ENCODE data around the gene D2HGDH. TPM values are rescaled to one million over a fixed set of nuclear protein-coding genes. Genes with fewer than 3 reads are reported as not detected.

D2HGDH gene
- total and polyA plus RNA-seq, 2 of the 13 experiments (the other 11 are each of a cell fraction or from before 2014, with no cell fraction given), result 19.2 to 20.3 TPM

DNA sequence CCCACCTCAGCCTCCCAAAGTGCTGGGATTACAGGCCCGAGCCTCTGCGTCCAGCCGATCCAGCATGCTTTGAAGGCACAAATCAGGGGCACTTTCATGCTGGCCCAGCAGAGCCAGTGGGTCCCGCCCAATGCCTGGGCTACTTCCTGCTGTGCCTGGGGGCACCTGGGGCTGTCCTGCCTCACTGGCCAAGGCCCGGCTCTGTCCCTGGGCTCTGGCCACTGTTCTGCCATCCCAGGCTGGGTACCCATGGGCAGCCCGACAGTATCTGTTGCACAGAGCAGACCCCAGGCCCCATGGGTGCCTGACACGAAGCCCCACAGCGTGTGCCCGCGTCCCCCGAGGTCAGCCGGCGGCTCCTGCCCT lies 35.4 kb downstream of the D2HGDH start:
- Histone ChIP-seq H3K9ac (ENCODE audit: insufficient read depth, low read depth, low read length) (peak overlapping the region; percentile 92), H3K27ac (ENCODE audit: extremely low read length, insufficient read depth, low read length) (peak overlapping the region; percentile 92), H3K27me3 (ENCODE audit: control insufficient read depth in 1 of 2, insufficient read depth in 2 of 2, low read length in 2 of 2) (no peaks in the 10 kb centered on the region; a peak in 1 of 5 replicates), H3K36me3 (replicated peaks in 1 of 2; ENCODE audit: control insufficient read depth in 1 of 2, insufficient read depth in 2 of 2, low read length in 2 of 2) (no peaks in the 10 kb centered on the region; a peak in 1 of 5 replicates), H3K4me1 (ENCODE audit: insufficient read depth, low read length) (peaks cover 49% of the 10 kb centered on the region), H4K20me1 (ENCODE audit: insufficient read depth, low read length) (no peaks in the 10 kb centered on the region), H3K4me3 (replicated peaks in 1 of 3; ENCODE audit: insufficient read depth in 1 of 3, low read depth in 2 of 3, low read length in 3 of 3) (peak overlapping the region; percentile 67 to 82 (median 76); a peak in 5 of 6 replicates), H3K79me2 (ENCODE audit: insufficient read depth, low read length) (peaks cover 24% of the 10 kb centered on the region), H3K9me3 (ENCODE audit: low read length) (no peaks in the 10 kb centered on the region), H3K4me2 (ENCODE audit: low read depth, low read length) (peak overlapping the region; percentile 85), H2AFZ (ENCODE audit: low read length) (no peak overlapping the region)
- BruUV-seq (replicated peaks), result no TSS peak
- CTCF ChIA-PET (ENCODE audit: low intra/inter-chr PET ratio, low total read pairs), result no interaction called here
- intact Hi-C loops (cut with micrococcal nuclease; ENCODE audit: unreplicated experiment) (loop anchor here (2.0 kb wide), 2 partner anchors 39 to 49 kb away; partner anchors contain the start of gene NEU4), in situ Hi-C loops (cut with HindIII; ENCODE audit: extremely low pct_ligation_motif_present, low pct_unique_long_range_greater_than_20kb) (loop anchor here (5.0 kb wide), 1 partner anchor 37 kb away; the partner anchor contains the start of gene NEU4)
- POLR2A ChIA-PET, result interaction anchor here (0.9 to 8.9 kb wide), 11 partner anchors 7 to 90 kb away, joined by 3 to 218 read pairs (median 12); partner anchors contain the start of genes D2HGDH, DTYMK, ING5 and NEU4
- ATAC-seq (no peak), FAIRE-seq (no peak), DNase-seq (ENCODE audit: low spot score) (no peak)
- 80% methylated on average over 6 of the region's 13 CpGs for WGBS (ENCODE audit: low lambda C conversion rate)
- TF ChIP-seq, protein P1, sequence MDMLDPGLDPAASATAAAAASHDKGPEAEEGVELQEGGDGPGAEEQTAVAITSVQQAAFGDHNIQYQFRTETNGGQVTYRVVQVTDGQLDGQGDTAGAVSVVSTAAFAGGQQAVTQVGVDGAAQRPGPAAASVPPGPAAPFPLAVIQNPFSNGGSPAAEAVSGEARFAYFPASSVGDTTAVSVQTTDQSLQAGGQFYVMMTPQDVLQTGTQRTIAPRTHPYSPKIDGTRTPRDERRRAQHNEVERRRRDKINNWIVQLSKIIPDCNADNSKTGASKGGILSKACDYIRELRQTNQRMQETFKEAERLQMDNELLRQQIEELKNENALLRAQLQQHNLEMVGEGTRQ (IDR thresholded peaks at IDR 0.05; ENCODE audit: low read depth, low read length), result no peak
- TF ChIP-seq, protein P1 (CRISPR knock-in tag; IDR thresholded peaks at IDR 0.05; ENCODE audit: borderline replicate concordance), result no peak
- TF ChIP-seq CREM (IDR thresholded peaks at IDR 0.05) (no peak), CREM (CRISPR knock-in tag; IDR thresholded peaks at IDR 0.05) (no peak), RFX1 (IDR thresholded peaks at IDR 0.05) (no peak), LCORL (IDR thresholded peaks at IDR 0.05) (no peak), LCORL (CRISPR knock-in tag; IDR thresholded peaks at IDR 0.05) (no peak), IKZF1 (IDR thresholded peaks at IDR 0.05) (no peak), NFE2 (CRISPR knock-in tag; IDR thresholded peaks at IDR 0.05) (no peak), EEA1 (CRISPR knock-in tag; IDR thresholded peaks at IDR 0.05; ENCODE audit: borderline replicate concordance) (0 out of 2 replicates have a peak, but pooled peaks have one; percentile 19), ATF7-NPFF (CRISPR knock-in tag; IDR thresholded peaks at IDR 0.05; ENCODE audit: low read depth) (no peak; the same call in 1 of the 2 replicates), HNF4A (CRISPR knock-in tag; IDR thresholded peaks at IDR 0.05) (0 out of 2 replicates have a peak, but pooled peaks have one; percentile 14), PTBP1 (IDR thresholded peaks at IDR 0.05; ENCODE audit: low read depth, low read length, poor library complexity, severe bottlenecking) (no peak), FOSL2 (CRISPR knock-in tag; IDR thresholded peaks at IDR 0.05) (no peak), CEBPB (IDR thresholded peaks at IDR 0.05; ENCODE audit: borderline replicate concordance, low read depth, low read length) (no peak)
- TF ChIP-seq, protein P2, sequence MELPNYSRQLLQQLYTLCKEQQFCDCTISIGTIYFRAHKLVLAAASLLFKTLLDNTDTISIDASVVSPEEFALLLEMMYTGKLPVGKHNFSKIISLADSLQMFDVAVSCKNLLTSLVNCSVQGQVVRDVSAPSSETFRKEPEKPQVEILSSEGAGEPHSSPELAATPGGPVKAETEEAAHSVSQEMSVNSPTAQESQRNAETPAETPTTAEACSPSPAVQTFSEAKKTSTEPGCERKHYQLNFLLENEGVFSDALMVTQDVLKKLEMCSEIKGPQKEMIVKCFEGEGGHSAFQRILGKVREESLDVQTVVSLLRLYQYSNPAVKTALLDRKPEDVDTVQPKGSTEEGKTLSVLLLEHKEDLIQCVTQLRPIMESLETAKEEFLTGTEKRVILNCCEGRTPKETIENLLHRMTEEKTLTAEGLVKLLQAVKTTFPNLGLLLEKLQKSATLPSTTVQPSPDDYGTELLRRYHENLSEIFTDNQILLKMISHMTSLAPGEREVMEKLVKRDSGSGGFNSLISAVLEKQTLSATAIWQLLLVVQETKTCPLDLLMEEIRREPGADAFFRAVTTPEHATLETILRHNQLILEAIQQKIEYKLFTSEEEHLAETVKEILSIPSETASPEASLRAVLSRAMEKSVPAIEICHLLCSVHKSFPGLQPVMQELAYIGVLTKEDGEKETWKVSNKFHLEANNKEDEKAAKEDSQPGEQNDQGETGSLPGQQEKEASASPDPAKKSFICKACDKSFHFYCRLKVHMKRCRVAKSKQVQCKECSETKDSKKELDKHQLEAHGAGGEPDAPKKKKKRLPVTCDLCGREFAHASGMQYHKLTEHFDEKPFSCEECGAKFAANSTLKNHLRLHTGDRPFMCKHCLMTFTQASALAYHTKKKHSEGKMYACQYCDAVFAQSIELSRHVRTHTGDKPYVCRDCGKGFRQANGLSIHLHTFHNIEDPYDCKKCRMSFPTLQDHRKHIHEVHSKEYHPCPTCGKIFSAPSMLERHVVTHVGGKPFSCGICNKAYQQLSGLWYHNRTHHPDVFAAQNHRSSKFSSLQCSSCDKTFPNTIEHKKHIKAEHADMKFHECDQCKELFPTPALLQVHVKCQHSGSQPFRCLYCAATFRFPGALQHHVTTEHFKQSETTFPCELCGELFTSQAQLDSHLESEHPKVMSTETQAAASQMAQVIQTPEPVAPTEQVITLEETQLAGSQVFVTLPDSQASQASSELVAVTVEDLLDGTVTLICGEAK (IDR thresholded peaks at IDR 0.05), result no peak
- TF ChIP-seq, protein P2 (CRISPR knock-in tag; IDR thresholded peaks at IDR 0.05), result no peak

Data from HepG2 (cell line).